ENCODE measurements around the gene IREB2. TPM values are rescaled to one million over a fixed set of nuclear protein-coding genes. Genes with fewer than 3 reads are reported as not detected.

The IREB2 gene, protein sequence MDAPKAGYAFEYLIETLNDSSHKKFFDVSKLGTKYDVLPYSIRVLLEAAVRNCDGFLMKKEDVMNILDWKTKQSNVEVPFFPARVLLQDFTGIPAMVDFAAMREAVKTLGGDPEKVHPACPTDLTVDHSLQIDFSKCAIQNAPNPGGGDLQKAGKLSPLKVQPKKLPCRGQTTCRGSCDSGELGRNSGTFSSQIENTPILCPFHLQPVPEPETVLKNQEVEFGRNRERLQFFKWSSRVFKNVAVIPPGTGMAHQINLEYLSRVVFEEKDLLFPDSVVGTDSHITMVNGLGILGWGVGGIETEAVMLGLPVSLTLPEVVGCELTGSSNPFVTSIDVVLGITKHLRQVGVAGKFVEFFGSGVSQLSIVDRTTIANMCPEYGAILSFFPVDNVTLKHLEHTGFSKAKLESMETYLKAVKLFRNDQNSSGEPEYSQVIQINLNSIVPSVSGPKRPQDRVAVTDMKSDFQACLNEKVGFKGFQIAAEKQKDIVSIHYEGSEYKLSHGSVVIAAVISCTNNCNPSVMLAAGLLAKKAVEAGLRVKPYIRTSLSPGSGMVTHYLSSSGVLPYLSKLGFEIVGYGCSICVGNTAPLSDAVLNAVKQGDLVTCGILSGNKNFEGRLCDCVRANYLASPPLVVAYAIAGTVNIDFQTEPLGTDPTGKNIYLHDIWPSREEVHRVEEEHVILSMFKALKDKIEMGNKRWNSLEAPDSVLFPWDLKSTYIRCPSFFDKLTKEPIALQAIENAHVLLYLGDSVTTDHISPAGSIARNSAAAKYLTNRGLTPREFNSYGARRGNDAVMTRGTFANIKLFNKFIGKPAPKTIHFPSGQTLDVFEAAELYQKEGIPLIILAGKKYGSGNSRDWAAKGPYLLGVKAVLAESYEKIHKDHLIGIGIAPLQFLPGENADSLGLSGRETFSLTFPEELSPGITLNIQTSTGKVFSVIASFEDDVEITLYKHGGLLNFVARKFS
- 13.0 and 25.0 TPM in 2 replicates for total RNA-seq

DNA sequence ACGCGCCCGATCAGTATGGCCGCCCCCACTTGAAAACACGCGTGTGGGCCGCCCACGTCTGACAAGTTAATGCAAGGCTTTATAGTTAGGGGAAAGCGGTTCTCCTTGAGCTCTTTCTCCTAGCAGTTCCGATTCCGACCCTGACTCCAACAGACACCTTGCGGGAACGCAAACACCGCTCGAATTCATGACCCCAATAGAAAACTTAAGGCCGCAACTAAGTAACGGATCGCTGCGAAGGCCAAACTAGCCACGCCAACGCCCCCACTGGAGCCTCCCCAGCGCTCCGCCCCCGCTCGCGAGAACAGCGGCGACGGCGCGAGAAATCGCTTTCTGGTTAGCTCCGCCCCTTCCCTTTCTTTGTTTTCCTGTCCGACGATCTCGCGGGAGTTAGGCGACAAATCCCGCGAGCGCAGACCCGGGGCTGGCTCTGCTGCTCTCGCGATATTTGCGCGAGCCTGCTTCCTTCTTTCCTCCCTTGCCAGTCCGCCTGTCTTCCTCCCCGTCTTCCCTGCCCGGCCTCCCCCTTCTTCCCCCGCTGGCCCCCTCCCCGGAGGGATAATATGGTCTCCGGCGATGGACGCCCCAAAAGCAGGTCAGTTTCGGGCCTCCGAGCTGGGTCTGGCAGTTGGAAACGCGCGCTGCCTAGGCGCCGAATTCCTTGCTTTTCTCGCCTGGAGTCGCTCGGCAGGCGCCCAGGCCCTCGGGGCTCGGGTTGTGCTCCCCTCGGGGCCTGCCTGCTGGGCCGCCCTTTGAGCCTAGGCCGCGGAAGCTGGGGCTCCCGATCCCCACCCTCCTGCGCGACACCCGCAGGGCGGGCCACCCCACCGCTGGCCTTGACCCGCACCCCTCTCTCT is at the start of gene IREB2:
Gene IREB2 (plus strand): TSS at position 455 of the 857 bp plus-strand sequence. CDS start 122 bp downstream, at position 577.
- TF ChIP-seq, protein P1, sequence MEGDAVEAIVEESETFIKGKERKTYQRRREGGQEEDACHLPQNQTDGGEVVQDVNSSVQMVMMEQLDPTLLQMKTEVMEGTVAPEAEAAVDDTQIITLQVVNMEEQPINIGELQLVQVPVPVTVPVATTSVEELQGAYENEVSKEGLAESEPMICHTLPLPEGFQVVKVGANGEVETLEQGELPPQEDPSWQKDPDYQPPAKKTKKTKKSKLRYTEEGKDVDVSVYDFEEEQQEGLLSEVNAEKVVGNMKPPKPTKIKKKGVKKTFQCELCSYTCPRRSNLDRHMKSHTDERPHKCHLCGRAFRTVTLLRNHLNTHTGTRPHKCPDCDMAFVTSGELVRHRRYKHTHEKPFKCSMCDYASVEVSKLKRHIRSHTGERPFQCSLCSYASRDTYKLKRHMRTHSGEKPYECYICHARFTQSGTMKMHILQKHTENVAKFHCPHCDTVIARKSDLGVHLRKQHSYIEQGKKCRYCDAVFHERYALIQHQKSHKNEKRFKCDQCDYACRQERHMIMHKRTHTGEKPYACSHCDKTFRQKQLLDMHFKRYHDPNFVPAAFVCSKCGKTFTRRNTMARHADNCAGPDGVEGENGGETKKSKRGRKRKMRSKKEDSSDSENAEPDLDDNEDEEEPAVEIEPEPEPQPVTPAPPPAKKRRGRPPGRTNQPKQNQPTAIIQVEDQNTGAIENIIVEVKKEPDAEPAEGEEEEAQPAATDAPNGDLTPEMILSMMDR (conservative IDR thresholded peaks at IDR 0.05; ENCODE audit: low read depth, low read length): no peak
- H3K4me3 ChIP-seq (ENCODE audit: low read depth, low read length): peak within 1 kb of the TSS; percentile 85
- peak; percentile 71 for DNase-seq (ENCODE audit: low read depth)

DNA sequence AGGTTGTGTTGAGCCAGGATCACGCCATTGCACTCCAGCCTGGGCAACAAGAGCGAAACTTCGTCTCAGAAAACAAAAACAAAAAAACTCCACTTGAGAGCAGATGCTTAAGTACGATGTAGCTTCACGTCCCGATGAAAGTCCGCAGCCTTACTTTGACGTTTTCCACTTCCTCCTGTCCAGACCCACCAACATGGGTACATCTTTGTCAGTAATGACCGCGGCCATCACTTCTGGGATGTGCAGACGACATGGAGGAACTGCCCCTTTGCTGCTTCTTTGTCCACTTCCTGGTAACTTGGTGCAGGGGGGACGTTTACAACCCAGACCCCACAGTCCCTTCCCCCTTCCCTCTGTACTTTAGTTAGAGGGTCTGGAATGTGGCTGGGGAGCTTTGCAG is 49.2 kb upstream of the IREB2 start:
- no peak for DNase-seq (ENCODE audit: low read depth)
- TF ChIP-seq, protein P1 (conservative IDR thresholded peaks at IDR 0.05; ENCODE audit: low read depth, low read length): no peak
- no peak overlapping the region for H3K4me3 ChIP-seq (ENCODE audit: low read depth, low read length)

DNA sequence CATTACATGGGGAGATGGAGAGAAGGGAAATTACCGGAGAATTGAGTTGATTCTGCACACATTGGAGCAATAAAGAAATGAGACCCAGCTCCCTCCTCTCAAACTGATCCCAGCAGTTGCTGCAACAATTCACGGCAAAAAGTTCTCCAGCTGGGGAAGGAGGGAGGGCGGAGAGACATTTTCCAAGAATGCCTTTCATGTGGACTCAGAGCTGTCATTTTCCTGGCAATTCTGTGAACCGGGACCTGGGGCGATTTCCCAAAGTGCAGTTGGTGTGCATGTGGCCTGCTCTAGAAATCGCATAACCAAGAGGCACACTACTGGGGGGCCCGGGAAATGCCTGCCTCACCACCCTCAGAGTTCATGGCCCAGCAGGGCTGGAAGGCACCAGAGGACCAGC is 48.7 kb upstream of the IREB2 start:
- DNase-seq (ENCODE audit: low read depth): no peak
- H3K4me3 ChIP-seq (ENCODE audit: low read depth, low read length): no peak overlapping the region
- TF ChIP-seq, protein P1 (conservative IDR thresholded peaks at IDR 0.05; ENCODE audit: low read depth, low read length): no peak

DNA sequence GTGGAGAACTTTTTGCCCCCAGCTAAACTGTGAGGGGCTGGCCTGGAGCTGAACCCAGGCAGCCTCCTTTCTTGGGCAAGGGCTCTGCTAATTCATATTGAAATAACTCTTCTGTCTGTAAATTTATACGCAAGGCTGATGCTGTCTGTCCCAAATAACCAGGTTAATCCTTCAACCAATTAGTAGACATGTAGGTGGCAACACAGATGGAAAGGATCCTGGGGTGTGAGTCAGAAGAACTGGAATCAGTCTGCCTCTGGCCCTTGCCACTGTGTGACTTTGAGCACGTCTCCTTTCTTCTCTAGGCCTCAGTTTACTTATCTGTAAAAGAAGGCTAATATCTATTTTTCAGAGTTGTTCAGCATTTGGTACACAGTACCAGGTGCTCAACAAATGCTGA is 48.3 kb upstream of the IREB2 start:
- no peak overlapping the region for H3K4me3 ChIP-seq (ENCODE audit: low read depth, low read length)
- TF ChIP-seq, protein P1 (conservative IDR thresholded peaks at IDR 0.05; ENCODE audit: low read depth, low read length): no peak
- DNase-seq (ENCODE audit: low read depth): no peak

DNA sequence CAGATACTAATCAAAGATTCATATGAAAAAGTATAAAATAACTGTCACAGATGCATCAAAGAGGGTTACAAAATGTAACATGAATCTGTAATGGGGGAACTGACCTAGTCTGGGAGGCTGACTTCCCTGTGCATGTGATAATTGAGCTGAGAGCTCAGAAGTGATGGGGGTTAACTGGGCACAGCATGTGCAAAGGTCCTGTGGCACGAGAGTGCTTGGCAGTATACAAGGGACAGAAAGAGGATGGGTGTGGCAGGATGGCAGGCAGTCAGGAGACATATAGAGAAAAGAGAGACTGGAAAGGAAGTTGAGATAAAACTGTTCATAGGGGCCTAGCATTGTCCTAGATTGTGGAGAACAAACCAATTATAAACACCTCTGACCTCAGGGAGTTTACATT is 47.8 kb upstream of the IREB2 start:
- no peak overlapping the region for H3K4me3 ChIP-seq (ENCODE audit: low read depth, low read length)
- TF ChIP-seq, protein P1 (conservative IDR thresholded peaks at IDR 0.05; ENCODE audit: low read depth, low read length): no peak
- DNase-seq (ENCODE audit: low read depth): no peak

DNA sequence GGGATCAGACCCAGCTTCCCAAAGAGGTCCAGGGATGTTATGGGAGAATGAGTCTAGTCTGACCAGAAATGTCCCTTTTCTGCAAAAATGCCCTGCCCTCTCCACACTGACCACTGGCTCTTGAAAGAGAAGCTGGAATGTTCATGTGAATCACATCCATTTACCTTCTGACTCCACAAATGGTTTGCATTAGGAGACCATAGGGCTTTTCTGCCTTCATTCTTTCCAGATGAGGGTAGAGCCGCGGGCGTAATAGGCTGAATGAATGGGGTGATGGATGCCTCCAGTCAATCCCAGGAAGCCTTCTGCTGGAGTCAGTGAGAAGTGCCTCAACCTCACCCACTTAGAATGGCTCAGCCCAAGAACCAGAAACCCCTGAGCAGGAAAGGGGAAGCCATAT is 47.2 kb upstream of the IREB2 start:
- DNase-seq (ENCODE audit: low read depth): no peak
- TF ChIP-seq, protein P1 (conservative IDR thresholded peaks at IDR 0.05; ENCODE audit: low read depth, low read length): no peak
- no peak overlapping the region for H3K4me3 ChIP-seq (ENCODE audit: low read depth, low read length)

All from epithelial cell of proximal tubule (primary cell).